Posterior vena cava (tissue), 2 donors: Measurements from ENCODE around the gene CRB3. TPM values are rescaled to one million over a fixed set of nuclear protein-coding genes. Genes with fewer than 3 reads are reported as not detected.
"Not testable (repeated sequence)": the region's sequence is repeated elsewhere in the genome, so short reads cannot be mapped to it uniquely, and the experiment has no call there.

Experiments
- DNase-seq: peaks from one replicate; pipeline ENCODE4 v3.0.0-alpha.2; 2020; ENCODE audit warnings: low spot score
- intact Hi-C, 2 donors: fragments of 100-400 bp; cut with DNase I; formaldehyde crosslinking; loops; one replicate each; pipeline versions ENCODE4 v1.14.1 to v1.14.2; 2022 to 2023
- total RNA-seq, 2 donors: library from RNA; stranded (reverse); fragmentation: NEBNext Ultra II Directional; extraction: Animal tissue kit (Norgen Biotek cat#: 25700); gene quantifications; one replicate each; pipeline ENCODE4 v1.2.1, GENCODE V29; 2021
- donor health status: DM: yes; HTN: yes; CAD: no.
- donor health status: DM: yes; HTN: yes; CAD: no.

The CRB3 gene
- total RNA-seq, 2 donors from 2014 or later, result not detected

DNA sequence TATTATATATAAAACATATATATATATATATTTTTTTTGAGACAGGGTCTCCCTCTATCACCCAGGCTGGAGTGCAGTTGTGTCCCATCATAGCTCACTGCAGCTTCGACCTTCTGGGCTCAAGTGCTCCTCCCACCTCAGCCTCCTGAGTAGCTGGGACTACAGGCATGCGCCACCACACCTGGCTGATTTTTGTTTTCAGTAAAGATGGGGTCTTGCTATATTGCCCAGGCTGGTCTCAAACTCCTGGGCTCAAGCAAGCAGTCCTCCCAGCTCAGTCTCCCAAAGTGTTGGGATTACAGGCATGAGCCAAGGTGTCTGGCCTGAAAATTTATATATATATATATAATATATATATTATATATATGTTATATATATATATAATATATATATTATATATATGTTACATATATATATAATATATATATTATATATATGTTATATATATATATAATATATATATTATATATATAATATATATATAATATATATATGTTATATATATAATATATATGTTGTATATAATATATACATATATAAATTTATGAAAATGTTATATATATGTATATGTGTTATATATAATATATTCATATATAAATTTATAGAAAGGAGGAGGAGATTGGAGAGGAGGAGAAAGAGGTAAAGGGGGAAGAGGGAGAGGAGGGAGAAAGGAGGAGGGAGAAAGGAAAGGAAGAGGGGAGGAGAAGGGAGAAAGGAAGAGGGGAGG lies 35.2 kb upstream of the CRB3 start:
- intact Hi-C loops, DNase-seq: not testable (repeated sequence)

DNA sequence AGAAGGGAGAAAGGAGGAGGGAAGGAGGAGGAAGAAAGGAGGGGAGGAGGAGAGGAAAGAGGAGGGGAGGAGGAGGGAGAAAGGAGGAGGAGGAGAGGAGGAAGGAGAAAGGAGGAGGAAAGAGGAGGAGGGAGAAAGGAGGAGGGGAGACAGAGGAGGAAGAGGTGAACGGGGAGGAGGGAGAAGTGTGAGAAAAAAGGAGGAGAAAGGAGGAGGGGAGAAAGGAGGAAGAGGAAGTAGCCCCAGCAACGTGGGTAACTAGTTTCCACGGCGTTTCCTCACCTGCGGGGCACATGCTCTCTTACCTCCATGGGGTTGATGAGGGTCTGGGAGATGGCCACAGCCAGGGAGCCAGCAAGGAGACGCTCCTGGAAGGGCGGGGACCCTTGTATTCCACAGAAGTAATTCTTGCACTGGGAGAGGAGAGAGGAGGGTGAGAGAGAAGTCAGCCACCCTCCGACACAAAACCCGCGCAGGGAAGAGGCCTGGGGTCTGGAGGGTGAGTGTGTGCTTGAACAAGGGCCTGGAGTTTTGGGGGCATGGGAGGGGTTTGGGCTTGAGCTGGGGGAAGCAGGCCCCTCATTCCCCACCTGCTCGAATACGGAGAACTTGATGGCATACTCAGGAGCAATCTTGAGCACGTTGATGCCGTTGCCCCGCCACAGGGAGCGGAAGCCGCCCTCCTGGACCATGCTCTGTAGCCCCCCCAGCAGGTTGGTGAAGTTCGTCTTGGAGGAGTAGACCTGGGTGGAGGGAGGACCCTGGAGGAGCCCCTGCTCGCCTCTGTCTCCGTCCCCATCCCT lies 34.5 kb upstream of the CRB3 start:
- intact Hi-C loops, result no loop called here

DNA sequence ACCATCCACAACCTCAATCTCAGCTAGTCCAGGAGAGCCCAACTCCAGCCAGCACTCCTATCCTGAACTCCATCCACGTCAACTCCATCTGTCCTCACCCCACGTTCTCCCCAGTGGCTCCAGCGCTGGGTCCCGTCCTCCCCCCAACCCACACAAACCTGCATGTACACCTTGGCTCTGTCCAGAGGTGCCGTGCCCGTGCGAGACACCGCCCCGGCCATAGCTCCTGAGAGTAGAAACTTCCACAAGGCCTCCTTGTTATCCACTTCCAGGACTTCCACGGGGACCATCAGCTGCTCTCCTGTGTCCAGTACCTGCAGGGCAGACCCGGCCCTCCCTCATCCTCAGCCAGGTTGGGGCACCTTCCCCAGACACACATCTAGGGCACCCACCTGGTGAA lies 32.2 kb upstream of the CRB3 start:
- no peak for DNase-seq
- intact Hi-C loops, result no loop called here

More for the DNA sequence above, 34.5 kb upstream of the CRB3 start:
- DNase-seq, result no peak

DNA sequence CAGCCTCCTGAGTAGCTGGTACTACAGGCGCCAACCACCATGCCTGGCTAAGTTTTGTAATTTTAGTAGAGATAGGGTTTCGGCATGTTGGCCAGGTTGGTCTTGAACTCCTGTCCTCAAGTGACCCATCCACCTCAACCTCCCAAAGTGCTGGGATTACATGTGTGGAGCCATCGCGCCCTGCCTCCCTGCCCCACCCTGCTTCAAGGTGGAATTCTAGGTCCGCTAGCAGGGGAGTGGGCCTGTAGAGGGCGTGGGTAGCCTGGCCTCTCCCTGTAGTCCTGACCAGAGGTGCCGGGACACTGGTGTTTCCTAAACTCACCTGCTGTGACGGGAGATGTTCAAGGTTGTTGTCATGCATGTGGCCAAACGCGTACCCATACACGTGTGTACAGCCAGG lies 30.9 kb upstream of the CRB3 start:
- DNase-seq, result no peak
- intact Hi-C loops, result no loop called here

DNA sequence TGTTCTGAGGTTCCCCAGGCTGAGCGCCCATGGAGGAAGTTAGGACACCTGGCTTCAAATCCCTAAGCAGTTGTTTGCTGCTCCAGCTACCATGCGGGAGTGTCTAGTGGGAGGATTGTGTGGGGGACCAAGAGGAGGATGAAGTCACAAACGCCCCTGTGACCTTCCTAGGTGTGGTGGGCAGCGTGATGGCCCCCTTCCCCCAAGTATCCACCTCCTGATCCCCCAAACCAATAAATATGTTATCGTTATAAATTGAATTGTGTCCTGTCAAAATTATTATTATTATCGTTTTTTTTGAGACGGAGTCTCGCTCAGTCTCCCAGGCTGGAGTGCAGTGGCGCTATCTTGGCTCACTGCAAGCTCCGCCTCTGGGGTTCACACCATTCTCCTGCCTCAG lies 30.4 kb upstream of the CRB3 start, which contains the start of gene SLC25A41:
TSS of gene SLC25A41 (minus strand) at position 101 of the 400 bp plus-strand sequence. CDS start at position 31, 70 bp downstream.
- DNase-seq, result no peak
- intact Hi-C loops, result no loop called here

DNA sequence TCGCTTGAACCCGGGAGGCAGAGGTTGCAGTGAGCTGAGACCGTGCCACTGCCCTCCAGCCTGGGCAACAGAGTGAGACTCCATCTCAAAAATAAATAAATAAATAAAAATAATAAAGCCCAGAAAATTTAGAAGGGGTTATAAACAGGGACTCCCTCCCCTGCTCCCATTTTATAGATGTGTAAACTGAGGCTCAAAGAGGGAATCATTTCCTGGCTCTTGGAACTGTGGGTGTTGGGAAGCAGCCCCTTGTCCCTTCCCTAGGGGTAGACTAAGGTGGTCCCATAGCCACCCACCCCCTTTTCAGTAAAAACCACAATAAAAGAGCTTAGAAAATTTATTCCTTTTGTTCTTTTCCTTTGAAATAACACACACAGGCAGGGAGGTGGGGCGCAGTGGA lies 24.3 kb upstream of the CRB3 start:
- no peak for DNase-seq

DNA sequence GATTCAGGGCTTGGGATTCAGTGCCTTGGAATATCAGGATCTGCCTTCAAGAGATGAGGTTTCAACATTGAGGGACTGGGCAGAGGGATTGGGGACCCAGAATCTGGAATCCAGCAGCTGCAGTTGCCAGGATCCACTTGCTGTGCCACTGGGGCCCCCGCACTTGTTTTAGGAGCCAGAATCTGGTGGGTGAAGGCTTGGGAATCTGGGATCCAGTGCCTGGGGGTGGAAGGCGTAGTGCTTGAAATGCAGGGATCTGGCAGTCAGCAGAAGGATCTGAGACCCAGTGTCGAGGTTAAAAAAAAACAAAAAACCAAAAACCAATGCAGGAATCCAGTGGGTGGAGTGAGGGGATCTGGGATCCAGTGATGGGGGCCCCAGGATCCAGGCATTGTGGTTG lies 23.2 kb upstream of the CRB3 start:
- intact Hi-C loops, result no loop called here
- no peak for DNase-seq

More for the DNA sequence above, 24.3 kb upstream of the CRB3 start:
- intact Hi-C loops, result no loop called here

DNA sequence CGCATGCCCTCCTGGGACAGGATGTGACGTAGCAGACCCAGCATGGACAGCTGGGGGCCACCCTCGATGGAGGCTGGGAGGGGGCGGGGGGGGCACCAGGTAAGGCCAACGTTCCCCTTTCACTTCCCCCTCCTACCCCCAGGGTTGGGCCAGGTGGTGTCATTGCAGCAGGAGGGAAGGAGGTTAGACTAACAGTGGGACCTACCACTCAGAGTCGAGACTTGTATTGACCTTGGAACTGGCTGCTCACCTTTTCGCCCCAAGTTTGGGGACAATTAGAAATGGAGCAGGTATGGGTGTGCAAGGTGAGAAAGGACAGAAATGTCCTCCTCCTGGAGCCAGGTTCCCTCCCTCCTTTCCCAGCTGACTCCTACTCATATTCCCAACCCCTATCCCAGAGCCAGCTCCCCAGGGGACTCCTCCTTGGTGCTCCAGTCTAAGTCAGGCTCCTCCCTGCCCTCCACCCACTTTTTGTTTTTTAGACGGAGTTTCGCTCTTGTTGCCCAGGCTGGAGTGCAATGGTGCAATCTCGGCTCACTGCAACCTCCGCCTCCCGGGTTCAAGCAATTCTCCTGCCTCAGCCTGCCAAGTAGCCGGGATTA lies 21.9 kb upstream of the CRB3 start:
- intact Hi-C loops, result no loop called here
- DNase-seq, result no peak

DNA sequence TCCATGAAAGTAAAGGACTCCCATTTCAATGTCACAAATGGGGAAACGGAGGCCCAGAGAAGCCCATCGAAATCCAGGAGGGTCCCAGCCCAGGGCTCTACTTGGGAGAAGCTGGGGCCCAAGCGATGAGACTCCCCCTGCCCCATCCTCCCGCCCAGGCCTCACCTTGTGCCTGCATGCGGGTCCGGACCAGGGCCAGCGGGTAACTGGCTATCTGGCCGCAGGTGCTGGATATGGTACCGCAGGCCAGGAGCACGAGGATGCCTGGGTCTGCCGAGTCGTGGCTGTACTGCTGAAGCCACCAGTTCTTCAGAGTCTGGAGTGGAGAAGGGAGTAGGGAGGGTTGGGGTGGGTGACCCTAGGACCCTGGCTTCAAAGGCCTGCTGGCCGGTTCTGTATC lies 20.1 kb upstream of the CRB3 start:
- intact Hi-C loops, result no loop called here

DNA sequence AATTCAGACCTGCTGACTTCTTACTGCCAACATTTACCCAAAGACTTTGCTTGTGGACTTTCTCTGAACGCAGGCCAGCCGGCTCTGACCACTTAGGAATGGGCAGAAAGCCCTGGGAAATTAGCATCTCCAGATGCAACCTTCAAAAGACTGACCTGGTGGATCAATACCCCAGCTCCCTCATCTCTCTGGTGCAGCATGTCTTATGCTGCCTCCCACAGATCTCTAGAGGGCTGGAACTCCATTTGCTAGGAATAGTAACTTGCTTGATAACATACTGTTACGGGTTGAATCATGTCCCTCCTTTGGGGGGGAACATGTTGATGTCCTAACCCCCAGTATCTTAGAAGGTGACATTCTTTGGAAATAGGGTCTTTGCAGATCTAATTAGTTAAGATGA lies 17.6 kb upstream of the CRB3 start:
- no peak for DNase-seq
- intact Hi-C loops, result no loop called here

More for the DNA sequence above, 20.1 kb upstream of the CRB3 start:
- DNase-seq, result no peak

DNA sequence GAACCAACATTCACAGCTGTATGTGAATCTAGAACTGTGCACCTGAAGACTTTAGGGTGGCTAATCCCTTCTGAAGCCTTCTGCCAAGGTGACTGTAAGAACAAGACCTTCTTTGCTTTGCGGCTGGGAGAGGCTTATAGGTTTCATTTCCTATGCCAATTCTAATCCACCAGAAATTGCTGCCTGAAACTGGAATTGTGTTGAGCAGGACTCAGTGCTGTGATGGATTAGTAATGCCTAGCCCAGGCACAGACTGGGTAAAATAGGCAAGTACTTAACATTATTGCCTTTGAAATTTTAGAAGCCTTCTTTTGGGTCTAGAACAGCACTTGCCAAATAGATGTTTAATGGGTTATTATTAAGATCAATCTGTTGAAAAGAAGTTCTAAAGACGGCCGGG lies 16.0 kb upstream of the CRB3 start:
- intact Hi-C loops, result no loop called here
- DNase-seq, result no peak

DNA sequence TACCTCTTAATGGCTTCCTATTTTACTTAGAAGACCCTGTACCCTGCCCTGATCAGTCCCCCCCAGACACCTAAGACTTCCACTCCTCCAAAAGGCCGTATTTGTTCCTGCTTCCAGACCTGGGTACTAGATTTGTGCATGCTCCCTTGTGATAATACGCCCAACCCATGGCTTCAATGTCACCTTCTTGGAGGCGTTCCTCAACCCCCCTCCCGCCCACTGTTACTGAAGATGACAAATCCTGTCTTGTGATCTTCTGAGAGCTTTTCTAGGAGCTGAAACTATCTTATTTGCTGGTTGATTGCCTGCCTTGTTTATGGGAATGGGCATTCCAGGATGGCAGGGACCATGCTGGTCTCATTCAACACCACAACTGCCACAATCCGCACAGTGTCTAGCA lies 13.9 kb upstream of the CRB3 start:
- intact Hi-C loops, result no loop called here
- DNase-seq, result no peak

DNA sequence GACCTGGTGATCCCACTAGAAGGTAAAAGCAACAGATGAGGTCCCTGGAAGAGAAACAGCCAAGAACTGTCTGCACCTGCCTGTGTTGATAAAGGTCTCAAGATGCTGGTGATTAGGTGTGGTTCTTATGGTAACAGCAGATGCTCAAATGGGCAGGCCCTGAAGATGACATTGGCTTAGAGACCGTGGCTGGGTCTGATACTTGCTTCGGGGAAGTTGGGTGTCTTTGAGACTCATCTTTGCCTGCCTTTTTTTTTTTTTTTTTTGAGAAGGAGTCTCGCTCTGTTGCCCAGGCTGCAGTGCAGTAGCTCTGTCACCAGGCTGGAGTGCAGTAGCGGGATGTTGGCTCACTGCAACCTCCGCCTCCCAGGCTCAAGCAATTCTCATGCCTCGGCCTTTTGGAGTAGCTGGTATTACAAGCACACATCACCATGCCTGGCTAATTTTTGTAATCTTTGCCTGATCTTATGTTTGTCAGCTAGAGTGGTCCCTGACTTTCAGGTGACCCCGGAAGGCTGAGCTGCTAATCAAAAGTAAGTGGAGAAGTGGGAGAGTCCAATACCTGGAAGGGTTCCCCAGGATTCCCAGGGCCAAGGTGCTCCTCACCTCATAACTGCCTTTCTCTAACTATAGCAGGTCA lies 12.4 kb upstream of the CRB3 start:
- DNase-seq, result no peak
- intact Hi-C loops, result no loop called here

DNA sequence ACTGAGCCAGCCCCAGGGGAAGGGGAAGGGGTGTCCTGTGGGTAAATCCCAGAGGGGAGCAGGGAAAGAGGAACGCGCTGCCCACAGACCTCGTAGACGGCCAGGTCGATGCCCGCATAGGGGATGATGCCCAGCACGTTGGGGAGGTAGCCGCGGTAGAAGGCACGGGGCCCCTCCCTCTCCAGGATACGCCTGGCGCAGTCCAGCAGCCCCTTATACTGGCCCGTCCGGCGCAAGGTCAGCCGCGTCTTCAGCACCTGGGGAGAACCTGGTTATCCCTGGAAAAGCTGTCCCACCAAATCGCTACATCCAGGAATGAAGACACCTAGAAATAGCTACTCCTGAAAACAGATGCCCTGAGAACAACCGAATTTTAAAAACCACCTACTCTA lies 11.9 kb upstream of the CRB3 start:
- intact Hi-C loops, result no loop called here

DNA sequence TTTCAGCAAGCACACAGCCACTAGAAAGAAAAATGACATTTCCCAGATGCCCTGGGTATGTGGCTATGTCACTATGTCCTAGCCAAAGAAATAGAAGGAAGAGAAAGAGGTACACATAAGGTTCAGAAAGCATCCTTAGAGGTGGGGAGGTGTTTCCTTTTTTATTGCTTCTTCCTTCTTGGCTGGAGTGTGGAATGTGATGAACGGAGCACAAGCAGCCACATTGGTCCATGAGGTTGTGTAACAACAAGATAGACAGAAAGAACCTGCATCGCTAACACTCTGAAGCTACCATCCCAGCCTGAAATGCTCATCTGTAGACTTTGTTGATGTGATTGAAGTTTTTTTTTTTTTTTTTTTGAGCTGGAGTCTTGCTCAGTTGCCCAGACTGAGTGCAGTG lies 11.2 kb upstream of the CRB3 start:
- intact Hi-C loops, result no loop called here
- no peak for DNase-seq

More for the DNA sequence above, 11.9 kb upstream of the CRB3 start:
- no peak for DNase-seq

DNA sequence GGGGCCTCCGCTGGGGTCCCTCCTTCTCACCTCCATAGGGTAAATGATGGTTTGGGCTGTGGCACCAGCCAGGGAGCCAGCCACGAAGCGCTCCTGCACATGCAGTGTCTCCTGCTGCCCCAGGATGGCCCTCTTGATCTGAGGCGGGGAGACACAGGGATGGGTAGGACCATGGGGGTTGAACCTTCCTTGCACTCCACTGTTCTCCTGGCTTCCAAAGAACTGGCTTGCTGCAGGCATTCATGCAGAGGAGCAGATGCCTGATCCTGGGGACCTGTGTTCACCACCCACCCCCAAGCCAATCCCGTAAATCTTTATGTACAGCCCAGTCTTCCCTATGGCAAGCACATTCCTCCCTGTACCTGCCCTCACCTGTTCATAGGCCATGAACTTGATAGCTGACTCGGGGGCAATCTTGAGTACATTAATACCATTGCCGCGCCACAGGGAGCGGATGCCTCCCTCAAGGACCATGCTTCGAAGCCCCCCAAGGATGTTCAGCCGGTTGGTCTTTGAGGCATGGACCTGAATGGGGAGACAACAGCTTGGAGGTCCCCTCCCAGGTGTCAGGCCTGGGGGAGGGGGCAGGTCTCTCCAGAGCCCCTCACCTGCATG lies 10.0 kb upstream of the CRB3 start:
- intact Hi-C loops, result no loop called here
- no peak for DNase-seq

DNA sequence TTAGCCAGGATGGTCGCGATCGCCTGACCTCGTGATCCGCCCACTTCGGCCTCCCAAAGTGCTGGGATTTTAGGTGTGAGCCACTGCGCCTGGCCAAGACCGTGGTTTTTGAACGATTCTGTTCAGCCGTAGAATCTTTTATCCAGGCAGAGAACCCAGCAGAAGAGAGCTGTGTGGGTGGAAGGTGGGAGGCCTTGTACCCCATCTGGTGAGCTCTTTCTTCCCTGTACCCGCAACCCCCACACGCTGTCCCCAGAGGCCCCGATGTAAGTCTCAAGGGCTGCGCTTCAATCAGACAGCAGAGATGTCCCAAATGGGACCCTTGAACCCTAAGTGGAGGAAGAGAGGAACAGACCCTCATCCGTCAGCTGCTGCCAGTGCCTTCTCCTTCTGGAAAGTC lies 8.1 kb upstream of the CRB3 start:
- no peak for DNase-seq
- intact Hi-C loops, result no loop called here

DNA sequence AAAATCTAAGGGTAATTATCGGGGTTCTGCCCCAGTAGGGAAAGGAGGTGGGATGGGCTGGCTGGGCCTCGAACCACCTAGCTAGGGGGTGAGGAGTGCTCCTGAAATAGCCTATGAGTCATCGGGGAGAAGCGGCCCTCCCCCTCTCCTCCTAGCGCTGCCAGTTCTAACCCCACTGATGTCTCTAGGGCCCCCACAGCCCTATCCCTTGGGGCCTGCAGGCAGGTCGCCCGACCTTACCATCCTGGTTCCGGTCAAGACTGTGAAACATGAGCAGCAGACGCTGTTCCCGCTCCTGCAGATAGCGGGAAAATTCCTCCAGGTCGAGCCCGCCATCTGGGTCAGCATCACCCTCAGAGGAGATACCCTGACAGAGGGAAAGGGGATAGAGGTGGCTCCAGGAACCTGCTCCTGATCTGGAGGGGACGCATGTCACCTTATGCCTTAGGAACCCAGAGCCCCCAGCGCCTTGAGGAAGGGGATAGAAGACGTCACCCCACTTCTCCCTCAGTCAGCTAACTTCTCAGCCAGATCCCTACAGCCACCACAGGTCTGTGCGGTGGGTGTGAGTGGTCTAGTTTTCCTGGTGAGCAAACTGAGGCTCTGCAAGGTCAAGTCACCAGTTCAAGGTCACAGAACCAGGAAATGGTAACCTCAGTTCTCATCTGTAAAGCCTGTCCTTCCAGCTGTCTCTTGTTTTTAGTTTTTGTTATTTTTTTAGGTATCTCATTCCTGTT lies 5.9 kb upstream of the CRB3 start:
- no peak for DNase-seq
- intact Hi-C loops, result no loop called here

DNA sequence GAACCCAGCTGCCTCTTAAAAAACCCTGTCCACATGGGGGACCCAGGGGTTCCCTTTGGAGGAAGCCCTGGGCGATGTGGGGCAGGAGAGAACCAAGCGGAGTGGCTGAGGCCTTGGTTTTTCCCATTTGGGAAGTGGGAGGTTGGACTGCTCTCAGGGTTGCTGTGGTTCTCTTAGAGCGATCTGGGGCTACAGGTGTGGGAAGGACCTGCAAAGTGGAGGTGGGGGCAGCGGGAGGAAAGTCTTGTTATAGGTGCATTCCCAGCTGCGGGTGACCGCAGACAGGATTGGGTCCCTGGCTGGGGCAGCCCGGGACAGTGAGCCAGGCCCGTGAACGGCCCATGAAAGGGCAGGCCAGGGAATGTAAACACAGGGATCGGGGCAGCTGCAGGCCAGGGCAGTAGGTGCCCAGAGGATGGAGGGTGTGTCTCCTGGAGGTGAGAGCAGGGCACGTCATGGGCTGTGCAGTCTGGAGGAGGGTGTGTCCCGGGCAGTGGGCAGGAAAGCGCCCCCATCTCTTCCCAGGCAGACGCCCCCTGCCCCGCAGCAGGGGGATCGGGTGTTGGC lies 5.3 kb upstream of the CRB3 start:
- DNase-seq, result no peak

More for the DNA sequence above, 5.3 kb upstream of the CRB3 start:
- intact Hi-C loops, result no loop called here
